ENCODE results near the gene ZNRF1.

ZNRF1 gene

DNA sequence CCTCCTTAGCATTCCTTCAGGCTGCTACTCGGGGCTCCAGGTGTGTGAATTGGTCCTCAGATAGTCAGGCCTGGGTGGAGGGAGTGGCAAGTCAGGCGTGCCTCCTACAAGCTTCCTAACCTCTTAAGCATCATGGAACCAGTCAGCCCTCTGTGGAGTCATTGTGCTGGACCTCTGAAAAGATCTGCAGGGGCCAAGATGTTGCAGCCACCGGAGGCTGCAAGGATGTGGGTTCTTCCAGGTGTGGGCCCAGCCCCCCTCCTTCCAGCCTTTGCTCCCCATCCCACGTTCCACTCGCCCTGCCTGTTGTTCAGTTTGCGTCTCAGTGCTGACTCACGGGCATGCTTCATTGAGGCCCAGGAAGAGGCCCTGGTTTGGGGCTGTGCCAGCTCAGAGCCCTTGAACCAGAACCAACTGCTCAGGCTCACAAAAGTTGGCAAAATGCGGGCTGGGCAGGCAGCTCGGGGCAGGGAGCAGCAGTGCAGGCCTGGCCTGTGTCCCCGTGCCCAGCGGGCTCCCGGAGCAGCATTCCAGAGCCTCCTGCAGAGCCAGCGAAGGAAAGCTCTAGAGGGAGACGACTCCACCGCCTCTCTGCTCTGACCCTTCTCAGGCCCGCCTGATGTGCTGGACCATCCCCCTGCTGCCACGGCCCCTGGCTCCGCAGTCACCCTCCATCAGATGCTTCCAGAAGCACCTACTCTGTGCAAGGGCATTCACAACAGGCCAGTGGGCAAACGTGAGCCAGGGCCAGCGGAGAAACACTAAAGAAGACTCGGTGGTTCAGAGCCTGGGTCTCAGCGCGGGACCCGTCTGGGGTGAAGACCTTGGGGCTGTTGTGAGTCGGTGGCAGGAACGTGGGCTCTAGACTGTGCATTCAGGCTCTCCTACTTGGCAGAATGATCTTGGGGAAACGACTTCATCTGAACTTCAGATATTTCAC lies 110.2 kb downstream of the ZNRF1 start:
- H3K4me2 ChIP-seq (ENCODE audit: low read length) = no peak overlapping the region
- no peak overlapping the region for H3K4ac ChIP-seq (ENCODE audit: low read depth, low read length)
- H4K8ac ChIP-seq (ENCODE audit: low read depth, low read length) = no peak overlapping the region
- H3K27ac ChIP-seq (ENCODE audit: low read depth, low read length) = no peak overlapping the region
- no peak overlapping the region for H4K12ac ChIP-seq (ENCODE audit: low read depth, low read length)
- peaks cover 3% of the 10 kb centered on the region for H3K79me1 ChIP-seq (ENCODE audit: low read length)
- no peak overlapping the region for H3K9ac ChIP-seq (ENCODE audit: low read length)
- H2BK5ac ChIP-seq (ENCODE audit: low read depth, low read length, poor library complexity) = no peak overlapping the region
- H3K14ac ChIP-seq (ENCODE audit: low read length) = no peak overlapping the region
- peaks cover 24 to 38% of the 10 kb centered on the region in 2 experiments for H3K4me1 ChIP-seq (ENCODE audit: control insufficient read depth in 1 of 2, insufficient read depth in 2 of 2, low read length in 2 of 2)
- no peak overlapping the region for H4K91ac ChIP-seq (ENCODE audit: low read depth, low read length)
- H2BK12ac ChIP-seq (ENCODE audit: low read length) = no peak overlapping the region
- H2AFZ ChIP-seq (ENCODE audit: insufficient read depth, low read length, poor library complexity) = no peak overlapping the region
- H3K18ac ChIP-seq (ENCODE audit: low read length) = no peak overlapping the region
- no peaks in the 10 kb centered on the region for H3K9me3 ChIP-seq (ENCODE audit: insufficient read depth, low read depth, low read length)
- H3K23ac ChIP-seq (ENCODE audit: low read length) = no peak overlapping the region
- H2BK120ac ChIP-seq (ENCODE audit: insufficient read depth, low read length, poor library complexity) = no peak overlapping the region
- H3K36me3 ChIP-seq (ENCODE audit: control insufficient read depth in 1 of 2, insufficient read depth in 2 of 2, low read length in 2 of 2) = peaks cover 11 to 19% of the 10 kb centered on the region in 2 experiments
- H3K27me3 ChIP-seq (ENCODE audit: insufficient read depth, low read length) = no peaks in the 10 kb centered on the region
- H3K79me2 ChIP-seq (ENCODE audit: control insufficient read depth, insufficient read depth, low read length, poor library complexity) = peaks cover 4% of the 10 kb centered on the region
- H3K4me3 ChIP-seq (ENCODE audit: low read depth, low read length) = no peak overlapping the region
- no peak overlapping the region for H2AK5ac ChIP-seq (ENCODE audit: low read length)
- WGBS (ENCODE audit: extremely low coverage, insufficient coverage, insufficient read length) = no CpG with 5 or more reads among the region's 27 CpGs
- no peak for DNase-seq

DNA sequence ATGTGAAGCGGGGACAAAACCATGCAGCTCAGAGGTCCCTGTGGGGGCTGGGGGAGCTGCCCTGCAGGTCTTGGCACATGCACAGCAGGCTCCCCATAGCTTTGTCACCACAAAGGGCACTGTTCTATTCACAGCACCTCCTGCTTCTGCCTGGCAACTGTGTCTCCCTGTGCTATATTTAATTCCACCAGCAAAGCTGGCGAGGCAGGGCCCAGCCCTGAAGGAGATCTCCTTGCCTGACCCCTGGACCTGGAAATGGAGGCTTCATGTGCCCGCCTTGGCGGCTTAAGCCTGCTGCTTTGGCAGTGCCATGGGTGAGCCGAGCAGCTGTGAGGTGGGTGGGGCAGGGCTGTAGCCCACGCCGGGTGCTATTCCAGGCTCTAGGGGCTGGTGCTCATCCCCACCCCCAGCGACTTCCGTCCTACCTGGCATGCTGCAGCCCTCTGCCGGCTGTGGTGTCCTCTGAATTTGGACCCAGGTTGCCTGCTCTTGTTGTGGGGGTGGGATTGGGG lies 111.0 kb downstream of the ZNRF1 start:
- Histone ChIP-seq H4K91ac (ENCODE audit: low read depth, low read length) (no peak overlapping the region), H3K18ac (ENCODE audit: low read length) (no peak overlapping the region), H3K79me1 (ENCODE audit: low read length) (peaks cover 3% of the 10 kb centered on the region), H3K4me3 (ENCODE audit: low read depth, low read length) (no peak overlapping the region), H3K9me3 (ENCODE audit: insufficient read depth, low read depth, low read length) (no peaks in the 10 kb centered on the region), H2BK5ac (ENCODE audit: low read depth, low read length, poor library complexity) (no peak overlapping the region), H3K9ac (ENCODE audit: low read length) (no peak overlapping the region), H4K8ac (ENCODE audit: low read depth, low read length) (no peak overlapping the region), H3K23ac (ENCODE audit: low read length) (no peak overlapping the region), H2BK120ac (ENCODE audit: insufficient read depth, low read length, poor library complexity) (no peak overlapping the region), H2BK12ac (ENCODE audit: low read length) (no peak overlapping the region), H3K79me2 (ENCODE audit: control insufficient read depth, insufficient read depth, low read length, poor library complexity) (peaks cover 4% of the 10 kb centered on the region), H2AFZ (ENCODE audit: insufficient read depth, low read length, poor library complexity) (no peak overlapping the region), H3K4ac (ENCODE audit: low read depth, low read length) (no peak overlapping the region), H3K4me2 (ENCODE audit: low read length) (no peak overlapping the region), H3K27ac (ENCODE audit: low read depth, low read length) (no peak overlapping the region), H3K14ac (ENCODE audit: low read length) (no peak overlapping the region), H2AK5ac (ENCODE audit: low read length) (no peak overlapping the region), H3K36me3 (ENCODE audit: control insufficient read depth in 1 of 2, insufficient read depth in 2 of 2, low read length in 2 of 2) (peaks cover 11 to 15% of the 10 kb centered on the region in 2 experiments), H3K27me3 (ENCODE audit: insufficient read depth, low read length) (no peaks in the 10 kb centered on the region), H3K4me1 (ENCODE audit: control insufficient read depth in 1 of 2, insufficient read depth in 2 of 2, low read length in 2 of 2) (peaks cover 22 to 35% of the 10 kb centered on the region in 2 experiments), H4K12ac (ENCODE audit: low read depth, low read length) (no peak overlapping the region)
- no peak for DNase-seq
- no CpG with 5 or more reads among the region's 10 CpGs for WGBS (ENCODE audit: extremely low coverage, insufficient coverage, insufficient read length)

DNA sequence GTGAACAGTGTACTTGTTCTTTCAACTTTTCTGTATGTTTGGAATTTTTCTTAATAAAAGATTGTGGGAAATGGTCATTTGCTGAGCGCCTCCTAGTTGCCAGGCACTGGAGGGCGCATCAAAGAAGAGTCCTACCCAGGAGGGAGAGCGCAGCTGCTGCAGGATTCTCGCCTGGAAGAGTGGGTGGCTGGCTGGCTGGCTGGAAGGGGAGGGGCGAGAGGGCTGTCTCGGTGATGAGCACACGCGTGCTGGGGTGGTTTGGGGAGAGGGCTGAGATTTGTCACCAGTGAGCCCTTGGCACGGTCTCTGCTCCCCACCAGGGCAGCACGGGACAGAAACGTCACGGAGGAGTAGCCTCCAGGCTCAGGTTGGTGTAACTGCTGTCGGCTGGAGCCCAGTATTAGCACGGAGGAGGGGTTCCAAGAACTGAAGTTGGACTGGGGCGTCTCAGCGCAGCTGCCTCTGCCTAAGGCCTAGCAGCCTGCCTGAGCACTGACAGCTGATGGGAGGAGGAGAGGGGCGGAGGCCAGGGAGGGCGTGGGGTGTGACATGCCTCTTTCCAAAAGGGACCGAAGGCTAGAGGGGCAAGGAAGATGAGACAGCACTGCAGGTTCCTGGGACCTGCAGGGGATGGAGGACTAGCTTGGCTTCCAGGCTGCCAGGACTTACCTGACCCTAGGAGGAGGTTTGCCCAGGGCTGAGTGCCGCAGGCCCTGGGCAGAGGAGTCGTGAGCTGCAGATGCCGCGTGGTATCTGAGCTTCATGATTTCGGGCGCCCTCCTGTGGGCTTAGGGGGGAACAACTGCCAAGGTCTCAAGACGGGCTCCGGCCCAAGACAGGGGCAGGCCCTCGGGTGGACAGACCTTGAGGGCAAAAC lies 112.1 kb downstream of the ZNRF1 start:
- no peak overlapping the region for H4K12ac ChIP-seq (ENCODE audit: low read depth, low read length)
- DNase-seq = peak; percentile 93 to 99
- WGBS (ENCODE audit: extremely low coverage, insufficient coverage, insufficient read length) = no CpG with 5 or more reads among the region's 28 CpGs

DNA sequence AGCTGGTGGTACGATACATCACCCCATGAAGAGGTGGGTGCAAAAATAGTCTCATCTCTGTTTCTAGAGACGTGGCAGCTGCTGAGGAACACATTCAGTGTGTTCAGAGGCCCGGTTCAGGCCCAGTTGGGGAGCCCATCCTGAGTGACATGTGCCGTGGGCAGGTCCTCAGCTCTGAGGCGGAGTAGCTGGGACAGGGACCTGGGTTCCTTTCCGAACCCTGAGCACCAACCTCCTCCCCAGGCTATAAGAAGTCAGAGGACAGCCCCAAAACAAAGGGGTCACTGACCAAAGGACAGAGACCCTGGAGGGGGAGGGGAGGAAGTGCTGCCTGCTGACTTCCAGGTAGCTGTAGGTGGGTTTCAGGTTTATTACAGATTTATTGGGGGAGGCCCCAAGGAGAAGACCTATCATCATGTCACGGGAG lies 112.7 kb downstream of the ZNRF1 start:
- Histone ChIP-seq H3K79me2 (ENCODE audit: control insufficient read depth, insufficient read depth, low read length, poor library complexity) (no peaks in the 10 kb centered on the region), H3K9me3 (ENCODE audit: insufficient read depth, low read depth, low read length) (peaks cover 5% of the 10 kb centered on the region), H3K4me2 (ENCODE audit: low read length) (no peak overlapping the region), H3K23ac (ENCODE audit: low read length) (no peak overlapping the region), H2BK12ac (ENCODE audit: low read length) (no peak overlapping the region), H2AK5ac (ENCODE audit: low read length) (no peak overlapping the region), H3K27ac (ENCODE audit: low read depth, low read length) (no peak overlapping the region), H3K79me1 (ENCODE audit: low read length) (no peaks in the 10 kb centered on the region), H3K4me3 (ENCODE audit: low read depth, low read length) (no peak overlapping the region), H2AFZ (ENCODE audit: insufficient read depth, low read length, poor library complexity) (no peak overlapping the region), H3K4me1 (ENCODE audit: control insufficient read depth in 1 of 2, insufficient read depth in 2 of 2, low read length in 2 of 2) (peaks cover 4 to 18% of the 10 kb centered on the region in 2 experiments), H2BK5ac (ENCODE audit: low read depth, low read length, poor library complexity) (no peak overlapping the region), H4K8ac (ENCODE audit: low read depth, low read length) (no peak overlapping the region), H2BK120ac (ENCODE audit: insufficient read depth, low read length, poor library complexity) (no peak overlapping the region), H3K14ac (ENCODE audit: low read length) (no peak overlapping the region), H3K4ac (ENCODE audit: low read depth, low read length) (no peak overlapping the region), H3K9ac (ENCODE audit: low read length) (no peak overlapping the region), H3K36me3 (ENCODE audit: control insufficient read depth in 1 of 2, insufficient read depth in 2 of 2, low read length in 2 of 2) (peaks cover 11 to 12% of the 10 kb centered on the region in 2 experiments), H3K27me3 (ENCODE audit: insufficient read depth, low read length) (no peaks in the 10 kb centered on the region), H4K12ac (ENCODE audit: low read depth, low read length) (no peak overlapping the region), H3K18ac (ENCODE audit: low read length) (no peak overlapping the region), H4K91ac (ENCODE audit: low read depth, low read length) (no peak overlapping the region)
- WGBS (ENCODE audit: extremely low coverage, insufficient coverage, insufficient read length) = no CpG with 5 or more reads among the region's 7 CpGs
- DNase-seq = no peak

More for the DNA sequence above, 112.1 kb downstream of the ZNRF1 start:
- no peak overlapping the region for H3K4ac ChIP-seq (ENCODE audit: low read depth, low read length)
- H3K9me3 ChIP-seq (ENCODE audit: insufficient read depth, low read depth, low read length) = peaks cover 5% of the 10 kb centered on the region
- H4K91ac ChIP-seq (ENCODE audit: low read depth, low read length) = no peak overlapping the region
- peaks cover 11 to 12% of the 10 kb centered on the region in 2 experiments for H3K36me3 ChIP-seq (ENCODE audit: control insufficient read depth in 1 of 2, insufficient read depth in 2 of 2, low read length in 2 of 2)
- no peaks in the 10 kb centered on the region for H3K79me1 ChIP-seq (ENCODE audit: low read length)
- no peaks in the 10 kb centered on the region for H3K27me3 ChIP-seq (ENCODE audit: insufficient read depth, low read length)
- H2BK12ac ChIP-seq (ENCODE audit: low read length) = no peak overlapping the region
- no peak overlapping the region for H2AFZ ChIP-seq (ENCODE audit: insufficient read depth, low read length, poor library complexity)
- H2BK5ac ChIP-seq (ENCODE audit: low read depth, low read length, poor library complexity) = no peak overlapping the region
- H3K23ac ChIP-seq (ENCODE audit: low read length) = no peak overlapping the region
- H3K9ac ChIP-seq (ENCODE audit: low read length) = no peak overlapping the region
- H3K14ac ChIP-seq (ENCODE audit: low read length) = no peak overlapping the region
- peaks cover 2% of the 10 kb centered on the region for H3K79me2 ChIP-seq (ENCODE audit: control insufficient read depth, insufficient read depth, low read length, poor library complexity)
- no peak overlapping the region for H4K8ac ChIP-seq (ENCODE audit: low read depth, low read length)
- peaks cover 11 to 25% of the 10 kb centered on the region in 2 experiments for H3K4me1 ChIP-seq (ENCODE audit: control insufficient read depth in 1 of 2, insufficient read depth in 2 of 2, low read length in 2 of 2)
- peak overlapping the region; percentile 23 for H3K4me2 ChIP-seq (ENCODE audit: low read length)
- peak overlapping the region; percentile 3 for H3K4me3 ChIP-seq (ENCODE audit: low read depth, low read length)
- H3K27ac ChIP-seq (ENCODE audit: low read depth, low read length) = no peak overlapping the region
- no peak overlapping the region for H2AK5ac ChIP-seq (ENCODE audit: low read length)
- H2BK120ac ChIP-seq (ENCODE audit: insufficient read depth, low read length, poor library complexity) = no peak overlapping the region
- H3K18ac ChIP-seq (ENCODE audit: low read length) = no peak overlapping the region
